Liver (tissue), 3 donors: ENCODE data around the gene CCDC40.

Experiments
- EGR1 ChIP-seq, 2 donors: IDR thresholded peaks; 2 replicates each; pipeline ENCODE4 v1.6.1; 2016 to 2018; ENCODE audit warnings: antibody characterized with exemption in 2 of 2, low read depth in 2 of 2
- FOXA1 ChIP-seq: IDR thresholded peaks from 2 replicates; pipeline ENCODE4 v1.6.1; 2016; ENCODE audit warnings: antibody characterized with exemption
- HNF4G ChIP-seq: IDR thresholded peaks from 2 replicates; pipeline ENCODE4 v1.6.1; 2016; ENCODE audit warnings: antibody characterized with exemption
- JUND ChIP-seq, 2 donors: IDR thresholded peaks; 2 replicates each; pipeline ENCODE4 v1.6.1; 2016; ENCODE audit warnings: antibody characterized with exemption in 2 of 2
- RXRA ChIP-seq, 2 donors: IDR thresholded peaks; 2 replicates each; pipeline ENCODE4 v1.6.1; 2017 to 2018; ENCODE audit warnings: antibody characterized with exemption in 2 of 2, mild to moderate bottlenecking in 1 of 2
- SP1 ChIP-seq: IDR thresholded peaks from 2 replicates; pipeline ENCODE4 v1.6.1; 2018; ENCODE audit warnings: antibody characterized with exemption, mild to moderate bottlenecking
- TAF1 ChIP-seq: conservative IDR thresholded peaks from 2 replicates; pipeline ENCODE4 v1.6.1; 2016; ENCODE audit warnings: antibody characterized with exemption, mild to moderate bottlenecking
- YY1 ChIP-seq: IDR thresholded peaks from 2 replicates; pipeline ENCODE4 v1.6.1; 2016; ENCODE audit warnings: antibody characterized with exemption, mild to moderate bottlenecking
- TF ChIP-seq, protein P1 (sequence below): fragments of 150-350 bp; IDR thresholded peaks from 2 replicates; pipeline ENCODE4 v1.5.1; 2017; ENCODE audit warnings: improper control_type of control experiment, low read depth, low read length; ENCODE audit not compliant: missing input control
- TF ChIP-seq, protein P2 (sequence below): IDR thresholded peaks from 2 replicates; pipeline ENCODE4 v1.6.1; 2016; ENCODE audit warnings: antibody characterized with exemption
- TF ChIP-seq, protein P3 (sequence below): IDR thresholded peaks from 2 replicates; pipeline ENCODE4 v1.6.1; 2016; ENCODE audit warnings: antibody characterized with exemption
- TF ChIP-seq, protein P4 (sequence below): IDR thresholded peaks from 2 replicates; pipeline ENCODE4 v1.6.1; 2016; ENCODE audit warnings: antibody characterized with exemption, mild to moderate bottlenecking
- TF ChIP-seq, protein P5 (sequence below): IDR thresholded peaks from 2 replicates; pipeline ENCODE4 v1.6.1; 2016; ENCODE audit warnings: antibody characterized with exemption
- donor health status: healthy.
- donor health status: healthy.

GRCh38 chr17:80008848-80009247 is 27.6 kb upstream of the CCDC40 start:
- TF ChIP-seq, protein P1, sequence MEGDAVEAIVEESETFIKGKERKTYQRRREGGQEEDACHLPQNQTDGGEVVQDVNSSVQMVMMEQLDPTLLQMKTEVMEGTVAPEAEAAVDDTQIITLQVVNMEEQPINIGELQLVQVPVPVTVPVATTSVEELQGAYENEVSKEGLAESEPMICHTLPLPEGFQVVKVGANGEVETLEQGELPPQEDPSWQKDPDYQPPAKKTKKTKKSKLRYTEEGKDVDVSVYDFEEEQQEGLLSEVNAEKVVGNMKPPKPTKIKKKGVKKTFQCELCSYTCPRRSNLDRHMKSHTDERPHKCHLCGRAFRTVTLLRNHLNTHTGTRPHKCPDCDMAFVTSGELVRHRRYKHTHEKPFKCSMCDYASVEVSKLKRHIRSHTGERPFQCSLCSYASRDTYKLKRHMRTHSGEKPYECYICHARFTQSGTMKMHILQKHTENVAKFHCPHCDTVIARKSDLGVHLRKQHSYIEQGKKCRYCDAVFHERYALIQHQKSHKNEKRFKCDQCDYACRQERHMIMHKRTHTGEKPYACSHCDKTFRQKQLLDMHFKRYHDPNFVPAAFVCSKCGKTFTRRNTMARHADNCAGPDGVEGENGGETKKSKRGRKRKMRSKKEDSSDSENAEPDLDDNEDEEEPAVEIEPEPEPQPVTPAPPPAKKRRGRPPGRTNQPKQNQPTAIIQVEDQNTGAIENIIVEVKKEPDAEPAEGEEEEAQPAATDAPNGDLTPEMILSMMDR = no peak
- TF ChIP-seq, protein P2, sequence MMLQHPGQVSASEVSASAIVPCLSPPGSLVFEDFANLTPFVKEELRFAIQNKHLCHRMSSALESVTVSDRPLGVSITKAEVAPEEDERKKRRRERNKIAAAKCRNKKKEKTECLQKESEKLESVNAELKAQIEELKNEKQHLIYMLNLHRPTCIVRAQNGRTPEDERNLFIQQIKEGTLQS = no peak
- TF ChIP-seq TAF1 = no peak
- no peak for TF ChIP-seq EGR1 (IDR thresholded peaks at IDR 0.05; ENCODE audit: low read depth in 2 of 2)
- TF ChIP-seq, protein P3, sequence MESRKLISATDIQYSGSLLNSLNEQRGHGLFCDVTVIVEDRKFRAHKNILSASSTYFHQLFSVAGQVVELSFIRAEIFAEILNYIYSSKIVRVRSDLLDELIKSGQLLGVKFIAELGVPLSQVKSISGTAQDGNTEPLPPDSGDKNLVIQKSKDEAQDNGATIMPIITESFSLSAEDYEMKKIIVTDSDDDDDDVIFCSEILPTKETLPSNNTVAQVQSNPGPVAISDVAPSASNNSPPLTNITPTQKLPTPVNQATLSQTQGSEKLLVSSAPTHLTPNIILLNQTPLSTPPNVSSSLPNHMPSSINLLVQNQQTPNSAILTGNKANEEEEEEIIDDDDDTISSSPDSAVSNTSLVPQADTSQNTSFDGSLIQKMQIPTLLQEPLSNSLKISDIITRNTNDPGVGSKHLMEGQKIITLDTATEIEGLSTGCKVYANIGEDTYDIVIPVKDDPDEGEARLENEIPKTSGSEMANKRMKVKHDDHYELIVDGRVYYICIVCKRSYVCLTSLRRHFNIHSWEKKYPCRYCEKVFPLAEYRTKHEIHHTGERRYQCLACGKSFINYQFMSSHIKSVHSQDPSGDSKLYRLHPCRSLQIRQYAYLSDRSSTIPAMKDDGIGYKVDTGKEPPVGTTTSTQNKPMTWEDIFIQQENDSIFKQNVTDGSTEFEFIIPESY = no peak
- TF ChIP-seq, protein P4, sequence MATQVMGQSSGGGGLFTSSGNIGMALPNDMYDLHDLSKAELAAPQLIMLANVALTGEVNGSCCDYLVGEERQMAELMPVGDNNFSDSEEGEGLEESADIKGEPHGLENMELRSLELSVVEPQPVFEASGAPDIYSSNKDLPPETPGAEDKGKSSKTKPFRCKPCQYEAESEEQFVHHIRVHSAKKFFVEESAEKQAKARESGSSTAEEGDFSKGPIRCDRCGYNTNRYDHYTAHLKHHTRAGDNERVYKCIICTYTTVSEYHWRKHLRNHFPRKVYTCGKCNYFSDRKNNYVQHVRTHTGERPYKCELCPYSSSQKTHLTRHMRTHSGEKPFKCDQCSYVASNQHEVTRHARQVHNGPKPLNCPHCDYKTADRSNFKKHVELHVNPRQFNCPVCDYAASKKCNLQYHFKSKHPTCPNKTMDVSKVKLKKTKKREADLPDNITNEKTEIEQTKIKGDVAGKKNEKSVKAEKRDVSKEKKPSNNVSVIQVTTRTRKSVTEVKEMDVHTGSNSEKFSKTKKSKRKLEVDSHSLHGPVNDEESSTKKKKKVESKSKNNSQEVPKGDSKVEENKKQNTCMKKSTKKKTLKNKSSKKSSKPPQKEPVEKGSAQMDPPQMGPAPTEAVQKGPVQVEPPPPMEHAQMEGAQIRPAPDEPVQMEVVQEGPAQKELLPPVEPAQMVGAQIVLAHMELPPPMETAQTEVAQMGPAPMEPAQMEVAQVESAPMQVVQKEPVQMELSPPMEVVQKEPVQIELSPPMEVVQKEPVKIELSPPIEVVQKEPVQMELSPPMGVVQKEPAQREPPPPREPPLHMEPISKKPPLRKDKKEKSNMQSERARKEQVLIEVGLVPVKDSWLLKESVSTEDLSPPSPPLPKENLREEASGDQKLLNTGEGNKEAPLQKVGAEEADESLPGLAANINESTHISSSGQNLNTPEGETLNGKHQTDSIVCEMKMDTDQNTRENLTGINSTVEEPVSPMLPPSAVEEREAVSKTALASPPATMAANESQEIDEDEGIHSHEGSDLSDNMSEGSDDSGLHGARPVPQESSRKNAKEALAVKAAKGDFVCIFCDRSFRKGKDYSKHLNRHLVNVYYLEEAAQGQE = no peak
- TF ChIP-seq YY1 = no peak
- TF ChIP-seq, protein P5, sequence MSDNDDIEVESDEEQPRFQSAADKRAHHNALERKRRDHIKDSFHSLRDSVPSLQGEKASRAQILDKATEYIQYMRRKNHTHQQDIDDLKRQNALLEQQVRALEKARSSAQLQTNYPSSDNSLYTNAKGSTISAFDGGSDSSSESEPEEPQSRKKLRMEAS = no peak
- TF ChIP-seq SP1 = no peak
- TF ChIP-seq FOXA1 = no peak
- TF ChIP-seq HNF4G = no peak
- peak in 1 of 2 donors; percentile 3 for TF ChIP-seq RXRA (IDR thresholded peaks at IDR 0.05)
- no peak for TF ChIP-seq JUND (IDR thresholded peaks at IDR 0.05)
